GM23338 (cell line): ENCODE measurements around the gene NIFK. TPM values are rescaled to one million over a fixed set of nuclear protein-coding genes. Genes with fewer than 3 reads are reported as not detected.

ENCODE experiments used
- ATAC-seq: fragments of 200-7000 bp; cut with Tn5 transposase; 3 replicates; pipeline ENCODE4 v1.9.1; 2020
- DNase-seq: peaks from one replicate; pipeline ENCODE4 v3.0.0-alpha.2; 2015; ENCODE audit warnings: low spot score
- H2AFZ ChIP-seq: fragments of 200-600 bp; sonication (generic); 2 replicates; pipeline ENCODE4 v1.8.0; 2016; ENCODE audit warnings: antibody characterized with exemption, mild to moderate bottlenecking, moderate library complexity
- H3F3A ChIP-seq: fragments of 200-600 bp; sonication (generic); replicated peaks from 2 replicates; pipeline ENCODE4 v1.8.0; 2017; ENCODE audit warnings: antibody characterized with exemption, mixed run types, low read depth
- H3K27ac ChIP-seq: fragments of 200-600 bp; sonication (generic); 2 replicates; pipeline ENCODE4 v1.6.1; 2016; ENCODE audit warnings: low read depth
- H3K27me3 ChIP-seq: fragments of 200-600 bp; sonication (generic); 2 replicates; pipeline ENCODE4 v1.8.0; 2016; ENCODE audit warnings: mild to moderate bottlenecking, mixed run types, moderate library complexity; ENCODE audit not compliant: insufficient read depth
- H3K36me3 ChIP-seq: fragments of 200-600 bp; sonication (generic); 2 replicates; pipeline ENCODE4 v1.8.0; 2016; ENCODE audit warnings: mild to moderate bottlenecking; ENCODE audit not compliant: insufficient read depth
- H3K4me1 ChIP-seq: fragments of 200-600 bp; sonication (generic); 2 replicates; pipeline ENCODE4 v1.8.0; 2016; ENCODE audit warnings: mild to moderate bottlenecking, moderate library complexity; ENCODE audit not compliant: insufficient read depth
- H3K4me2 ChIP-seq: fragments of 200-600 bp; sonication (generic); 2 replicates; pipeline ENCODE4 v1.7.1; 2017; ENCODE audit warnings: mixed run types
- H3K4me3 ChIP-seq: fragments of 200-600 bp; sonication (generic); 2 replicates; pipeline ENCODE4 v1.6.1; 2016; ENCODE audit warnings: mixed run types
- H3K79me2 ChIP-seq: fragments of 200-600 bp; sonication (generic); replicated peaks from 2 replicates; pipeline ENCODE4 v1.8.0; 2017; ENCODE audit warnings: mild to moderate bottlenecking; ENCODE audit not compliant: insufficient read depth
- H3K9me2 ChIP-seq: fragments of 200-600 bp; sonication (generic); 2 replicates; pipeline ENCODE4 v1.8.0; 2017; ENCODE audit not compliant: insufficient read depth
- H4K20me1 ChIP-seq: fragments of 200-600 bp; sonication (generic); replicated peaks from 2 replicates; pipeline ENCODE4 v1.8.0; 2017; ENCODE audit warnings: mild to moderate bottlenecking; ENCODE audit not compliant: insufficient read depth
- H3K27ac Mint-ChIP-seq: 2 replicates; pipeline ENCODE4 v1.8.0; 2020; ENCODE audit warnings: inconsistent platforms, mild to moderate bottlenecking, moderate library complexity, mixed read lengths
- H3K27me3 Mint-ChIP-seq: 3 replicates; pipeline ENCODE4 v1.8.0; 2022; ENCODE audit warnings: low read depth, mild to moderate bottlenecking, moderate library complexity, mixed read lengths, inconsistent platforms; ENCODE audit not compliant: insufficient read depth, poor library complexity
- H3K36me3 Mint-ChIP-seq: 3 replicates; pipeline ENCODE4 v1.8.0; 2021; ENCODE audit warnings: low read depth, mild to moderate bottlenecking, inconsistent platforms, moderate library complexity, mixed read lengths
- H3K4me1 Mint-ChIP-seq: 3 replicates; pipeline ENCODE4 v1.8.0; 2020; ENCODE audit warnings: mild to moderate bottlenecking, inconsistent platforms, mixed read lengths
- H3K4me3 Mint-ChIP-seq: 3 replicates; pipeline ENCODE4 v1.8.0; 2021; ENCODE audit warnings: moderate library complexity, mild to moderate bottlenecking, inconsistent platforms, mixed read lengths
- H3K9me3 Mint-ChIP-seq: 3 replicates; pipeline ENCODE4 v1.8.0; 2020; ENCODE audit warnings: moderate library complexity, mild to moderate bottlenecking, inconsistent platforms, mixed read lengths
- EZH2 ChIP-seq: fragments of 200-600 bp; sonication (generic); IDR thresholded peaks from one replicate; pipeline ENCODE4 v1.8.0; 2017; ENCODE audit warnings: antibody characterized with exemption, mild to moderate bottlenecking, low read depth; ENCODE audit not compliant: unreplicated experiment
- EZH2phosphoT487 ChIP-seq: fragments of 200-600 bp; sonication (generic); IDR thresholded peaks from one replicate; pipeline ENCODE4 v1.8.1; 2018; ENCODE audit warnings: antibody characterized with exemption; ENCODE audit not compliant: unreplicated experiment
- NANOG ChIP-seq: IDR thresholded peaks from 2 replicates; pipeline ENCODE4 v1.6.1; 2016; ENCODE audit warnings: antibody characterized with exemption, borderline replicate concordance
- STAT1 ChIP-seq: IDR thresholded peaks from one replicate; pipeline ENCODE4 v1.6.1; 2016; ENCODE audit warnings: antibody characterized with exemption; ENCODE audit not compliant: unreplicated experiment
- ZNF114 ChIP-seq: fragments of 250-450 bp; sonication (Bioruptor Pico); IDR thresholded peaks from 2 replicates; pipeline ENCODE4 v1.5.0; 2020; ENCODE audit warnings: mild to moderate bottlenecking, moderate library complexity
- polyA plus RNA-seq: library from polyadenylated mRNA; unstranded; fragments of >200 nt; fragmentation: Nextera tagmentation; extraction: Ambion mirVana; gene quantifications from 2 replicates; pipeline ENCODE4 v1.2.1, GENCODE V29; 2016
- total RNA-seq: library from RNA; depleted of rRNA; stranded (reverse); fragments of >200 nt; shearing (Covaris generic); gene quantifications from 2 replicates; pipeline ENCODE4 v1.2.3, GENCODE V29; 2014
- TF ChIP-seq, protein P1 (sequence below): IDR thresholded peaks from 2 replicates; pipeline ENCODE4 v1.6.1; 2016; ENCODE audit warnings: antibody characterized with exemption
- TF ChIP-seq, protein P2 (sequence below): IDR thresholded peaks from one replicate; pipeline ENCODE4 v1.6.1; 2018; ENCODE audit warnings: antibody characterized with exemption; ENCODE audit not compliant: unreplicated experiment
- TF ChIP-seq, protein P3 (sequence below): fragments of 250-450 bp; sonication (Bioruptor Pico); IDR thresholded peaks from 2 replicates; pipeline ENCODE4 v1.5.0; 2020; ENCODE audit warnings: mild to moderate bottlenecking, moderate library complexity

Gene NIFK
- total and polyA plus RNA-seq, 2 experiments from 2014 or later = 106 to 289 TPM

DNA sequence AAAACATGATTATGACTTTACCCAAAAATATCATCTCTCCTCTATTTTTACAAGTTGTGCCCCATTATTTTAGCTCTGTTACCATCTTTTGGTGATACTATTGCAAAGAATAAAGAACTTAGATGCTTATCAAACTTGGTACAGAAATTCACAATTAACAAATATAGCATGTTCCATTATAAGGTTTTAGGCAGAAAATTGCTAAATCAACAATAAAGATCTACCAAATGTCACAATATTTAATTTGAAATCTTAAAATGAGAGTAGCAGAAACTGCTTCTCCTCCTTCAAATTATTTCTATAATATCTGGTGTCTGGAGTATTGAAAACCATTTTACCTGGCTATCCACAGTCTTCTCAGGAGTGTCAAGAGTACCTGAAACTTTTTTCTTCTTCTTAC, 8.7 kb downstream of the NIFK start (continued):
- no peak for TF ChIP-seq NANOG

DNA sequence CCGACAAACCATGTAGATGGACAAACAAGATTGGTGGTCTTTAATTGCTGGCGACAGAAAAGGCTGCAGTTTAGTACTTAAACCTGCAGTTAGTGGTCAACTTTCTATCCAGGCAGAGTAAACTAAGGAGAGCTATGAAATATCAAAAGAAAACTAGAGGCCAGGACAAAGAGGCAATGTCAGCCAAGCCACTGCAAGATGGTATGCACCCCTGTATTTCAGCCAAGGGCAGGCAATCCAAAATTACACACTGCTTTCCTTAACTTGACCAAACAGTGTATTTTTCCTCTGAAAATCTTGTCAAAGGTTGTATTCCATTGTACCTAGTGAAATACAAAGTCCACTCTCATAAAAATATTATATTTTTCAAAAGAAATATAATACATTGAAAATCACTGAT, 9.3 kb downstream of the NIFK start:
- no peaks in the 10 kb centered on the region for H3K4me1 ChIP-seq
- H3K27me3 Mint-ChIP-seq = peaks cover 5% of the 10 kb centered on the region
- no peaks in the 10 kb centered on the region for H3K27me3 ChIP-seq
- H3K9me2 ChIP-seq = no peaks in the 10 kb centered on the region
- H3K4me2 ChIP-seq = no peak overlapping the region
- H3F3A ChIP-seq = peaks cover 27% of the 10 kb centered on the region
- ATAC-seq (no peak), DNase-seq (no peak)
- peaks cover 63% of the 10 kb centered on the region for H3K36me3 Mint-ChIP-seq
- H3K4me3 Mint-ChIP-seq = no peak overlapping the region
- TF ChIP-seq ZNF114 (no peak), STAT1 (no peak), EZH2 (no peak), EZH2phosphoT487 (no peak)
- TF ChIP-seq, protein P1, sequence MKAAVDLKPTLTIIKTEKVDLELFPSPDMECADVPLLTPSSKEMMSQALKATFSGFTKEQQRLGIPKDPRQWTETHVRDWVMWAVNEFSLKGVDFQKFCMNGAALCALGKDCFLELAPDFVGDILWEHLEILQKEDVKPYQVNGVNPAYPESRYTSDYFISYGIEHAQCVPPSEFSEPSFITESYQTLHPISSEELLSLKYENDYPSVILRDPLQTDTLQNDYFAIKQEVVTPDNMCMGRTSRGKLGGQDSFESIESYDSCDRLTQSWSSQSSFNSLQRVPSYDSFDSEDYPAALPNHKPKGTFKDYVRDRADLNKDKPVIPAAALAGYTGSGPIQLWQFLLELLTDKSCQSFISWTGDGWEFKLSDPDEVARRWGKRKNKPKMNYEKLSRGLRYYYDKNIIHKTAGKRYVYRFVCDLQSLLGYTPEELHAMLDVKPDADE = no peak
- TF ChIP-seq, protein P2, sequence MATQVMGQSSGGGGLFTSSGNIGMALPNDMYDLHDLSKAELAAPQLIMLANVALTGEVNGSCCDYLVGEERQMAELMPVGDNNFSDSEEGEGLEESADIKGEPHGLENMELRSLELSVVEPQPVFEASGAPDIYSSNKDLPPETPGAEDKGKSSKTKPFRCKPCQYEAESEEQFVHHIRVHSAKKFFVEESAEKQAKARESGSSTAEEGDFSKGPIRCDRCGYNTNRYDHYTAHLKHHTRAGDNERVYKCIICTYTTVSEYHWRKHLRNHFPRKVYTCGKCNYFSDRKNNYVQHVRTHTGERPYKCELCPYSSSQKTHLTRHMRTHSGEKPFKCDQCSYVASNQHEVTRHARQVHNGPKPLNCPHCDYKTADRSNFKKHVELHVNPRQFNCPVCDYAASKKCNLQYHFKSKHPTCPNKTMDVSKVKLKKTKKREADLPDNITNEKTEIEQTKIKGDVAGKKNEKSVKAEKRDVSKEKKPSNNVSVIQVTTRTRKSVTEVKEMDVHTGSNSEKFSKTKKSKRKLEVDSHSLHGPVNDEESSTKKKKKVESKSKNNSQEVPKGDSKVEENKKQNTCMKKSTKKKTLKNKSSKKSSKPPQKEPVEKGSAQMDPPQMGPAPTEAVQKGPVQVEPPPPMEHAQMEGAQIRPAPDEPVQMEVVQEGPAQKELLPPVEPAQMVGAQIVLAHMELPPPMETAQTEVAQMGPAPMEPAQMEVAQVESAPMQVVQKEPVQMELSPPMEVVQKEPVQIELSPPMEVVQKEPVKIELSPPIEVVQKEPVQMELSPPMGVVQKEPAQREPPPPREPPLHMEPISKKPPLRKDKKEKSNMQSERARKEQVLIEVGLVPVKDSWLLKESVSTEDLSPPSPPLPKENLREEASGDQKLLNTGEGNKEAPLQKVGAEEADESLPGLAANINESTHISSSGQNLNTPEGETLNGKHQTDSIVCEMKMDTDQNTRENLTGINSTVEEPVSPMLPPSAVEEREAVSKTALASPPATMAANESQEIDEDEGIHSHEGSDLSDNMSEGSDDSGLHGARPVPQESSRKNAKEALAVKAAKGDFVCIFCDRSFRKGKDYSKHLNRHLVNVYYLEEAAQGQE = no peak
- TF ChIP-seq, protein P3, sequence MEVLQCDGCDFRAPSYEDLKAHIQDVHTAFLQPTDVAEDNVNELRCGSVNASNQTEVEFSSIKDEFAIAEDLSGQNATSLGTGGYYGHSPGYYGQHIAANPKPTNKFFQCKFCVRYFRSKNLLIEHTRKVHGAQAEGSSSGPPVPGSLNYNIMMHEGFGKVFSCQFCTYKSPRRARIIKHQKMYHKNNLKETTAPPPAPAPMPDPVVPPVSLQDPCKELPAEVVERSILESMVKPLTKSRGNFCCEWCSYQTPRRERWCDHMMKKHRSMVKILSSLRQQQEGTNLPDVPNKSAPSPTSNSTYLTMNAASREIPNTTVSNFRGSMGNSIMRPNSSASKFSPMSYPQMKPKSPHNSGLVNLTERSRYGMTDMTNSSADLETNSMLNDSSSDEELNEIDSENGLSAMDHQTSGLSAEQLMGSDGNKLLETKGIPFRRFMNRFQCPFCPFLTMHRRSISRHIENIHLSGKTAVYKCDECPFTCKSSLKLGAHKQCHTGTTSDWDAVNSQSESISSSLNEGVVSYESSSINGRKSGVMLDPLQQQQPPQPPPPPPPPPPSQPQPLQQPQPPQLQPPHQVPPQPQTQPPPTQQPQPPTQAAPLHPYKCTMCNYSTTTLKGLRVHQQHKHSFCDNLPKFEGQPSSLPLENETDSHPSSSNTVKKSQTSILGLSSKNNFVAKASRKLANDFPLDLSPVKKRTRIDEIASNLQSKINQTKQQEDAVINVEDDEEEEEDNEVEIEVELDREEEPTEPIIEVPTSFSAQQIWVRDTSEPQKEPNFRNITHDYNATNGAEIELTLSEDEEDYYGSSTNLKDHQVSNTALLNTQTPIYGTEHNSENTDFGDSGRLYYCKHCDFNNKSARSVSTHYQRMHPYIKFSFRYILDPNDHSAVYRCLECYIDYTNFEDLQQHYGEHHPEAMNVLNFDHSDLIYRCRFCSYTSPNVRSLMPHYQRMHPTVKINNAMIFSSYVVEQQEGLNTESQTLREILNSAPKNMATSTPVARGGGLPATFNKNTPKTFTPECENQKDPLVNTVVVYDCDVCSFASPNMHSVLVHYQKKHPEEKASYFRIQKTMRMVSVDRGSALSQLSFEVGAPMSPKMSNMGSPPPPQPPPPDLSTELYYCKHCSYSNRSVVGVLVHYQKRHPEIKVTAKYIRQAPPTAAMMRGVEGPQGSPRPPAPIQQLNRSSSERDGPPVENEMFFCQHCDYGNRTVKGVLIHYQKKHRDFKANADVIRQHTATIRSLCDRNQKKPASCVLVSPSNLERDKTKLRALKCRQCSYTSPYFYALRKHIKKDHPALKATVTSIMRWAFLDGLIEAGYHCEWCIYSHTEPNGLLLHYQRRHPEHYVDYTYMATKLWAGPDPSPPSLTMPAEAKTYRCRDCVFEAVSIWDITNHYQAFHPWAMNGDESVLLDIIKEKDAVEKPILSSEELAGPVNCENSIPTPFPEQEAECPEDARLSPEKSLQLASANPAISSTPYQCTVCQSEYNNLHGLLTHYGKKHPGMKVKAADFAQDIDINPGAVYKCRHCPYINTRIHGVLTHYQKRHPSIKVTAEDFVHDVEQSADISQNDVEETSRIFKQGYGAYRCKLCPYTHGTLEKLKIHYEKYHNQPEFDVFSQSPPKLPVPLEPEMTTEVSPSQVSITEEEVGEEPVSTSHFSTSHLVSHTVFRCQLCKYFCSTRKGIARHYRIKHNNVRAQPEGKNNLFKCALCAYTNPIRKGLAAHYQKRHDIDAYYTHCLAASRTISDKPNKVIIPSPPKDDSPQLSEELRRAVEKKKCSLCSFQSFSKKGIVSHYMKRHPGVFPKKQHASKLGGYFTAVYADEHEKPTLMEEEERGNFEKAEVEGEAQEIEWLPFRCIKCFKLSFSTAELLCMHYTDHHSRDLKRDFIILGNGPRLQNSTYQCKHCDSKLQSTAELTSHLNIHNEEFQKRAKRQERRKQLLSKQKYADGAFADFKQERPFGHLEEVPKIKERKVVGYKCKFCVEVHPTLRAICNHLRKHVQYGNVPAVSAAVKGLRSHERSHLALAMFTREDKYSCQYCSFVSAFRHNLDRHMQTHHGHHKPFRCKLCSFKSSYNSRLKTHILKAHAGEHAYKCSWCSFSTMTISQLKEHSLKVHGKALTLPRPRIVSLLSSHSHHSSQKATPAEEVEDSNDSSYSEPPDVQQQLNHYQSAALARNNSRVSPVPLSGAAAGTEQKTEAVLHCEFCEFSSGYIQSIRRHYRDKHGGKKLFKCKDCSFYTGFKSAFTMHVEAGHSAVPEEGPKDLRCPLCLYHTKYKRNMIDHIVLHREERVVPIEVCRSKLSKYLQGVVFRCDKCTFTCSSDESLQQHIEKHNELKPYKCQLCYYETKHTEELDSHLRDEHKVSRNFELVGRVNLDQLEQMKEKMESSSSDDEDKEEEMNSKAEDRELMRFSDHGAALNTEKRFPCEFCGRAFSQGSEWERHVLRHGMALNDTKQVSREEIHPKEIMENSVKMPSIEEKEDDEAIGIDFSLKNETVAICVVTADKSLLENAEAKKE (CRISPR knock-in tag) = no peak
- H3K27ac ChIP-seq = no peak overlapping the region
- H3K79me2 ChIP-seq = peaks cover 5% of the 10 kb centered on the region
- H3K4me1 Mint-ChIP-seq = no peaks in the 10 kb centered on the region
- H3K4me3 ChIP-seq = no peak overlapping the region
- no peak overlapping the region for H2AFZ ChIP-seq
- no peak overlapping the region for H3K27ac Mint-ChIP-seq
- H3K9me3 Mint-ChIP-seq = no peaks in the 10 kb centered on the region
- H4K20me1 ChIP-seq = peaks cover 24% of the 10 kb centered on the region
- H3K36me3 ChIP-seq = peaks cover 54% of the 10 kb centered on the region
